Stimulated activated CD8-positive, alpha-beta memory T cell treated with anti-CD3 and anti-CD28 coated beads, Interleukin-4, amount 100 ng/mL, for 48 hours (primary cell): ENCODE results near the gene SOBP.

ENCODE experiments used
- DNase-seq: peaks from one replicate; pipeline ENCODE4 v3.0.0-alpha.2; 2020

Gene SOBP

DNA sequence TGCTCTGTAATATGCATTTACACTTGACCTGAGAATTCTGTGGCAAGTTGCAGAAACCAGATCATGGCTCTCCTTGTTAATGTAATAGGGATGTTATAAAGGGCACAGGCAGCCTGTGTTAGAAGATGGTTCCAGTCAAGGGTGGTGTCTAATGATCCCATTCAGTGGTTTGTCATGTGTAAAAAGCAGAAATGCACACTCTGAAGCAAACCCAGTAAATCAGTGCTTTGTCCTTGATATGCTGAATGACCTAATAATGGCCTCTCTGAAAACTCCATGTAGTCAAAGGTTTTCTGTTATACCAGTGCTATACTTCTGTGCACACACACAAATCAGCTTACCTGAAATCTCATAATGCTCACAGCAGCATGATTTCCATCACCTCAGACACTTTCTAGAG is 66.2 kb downstream of the SOBP start:
- no peak for DNase-seq

GRCh38 chr6:107557698-107558097 is 67.8 kb downstream of the SOBP start:
- DNase-seq = no peak

- DNase-seq = no peak
Measured at GRCh38 chr6:107560657-107561056, 70.7 kb downstream of the SOBP start.

DNA sequence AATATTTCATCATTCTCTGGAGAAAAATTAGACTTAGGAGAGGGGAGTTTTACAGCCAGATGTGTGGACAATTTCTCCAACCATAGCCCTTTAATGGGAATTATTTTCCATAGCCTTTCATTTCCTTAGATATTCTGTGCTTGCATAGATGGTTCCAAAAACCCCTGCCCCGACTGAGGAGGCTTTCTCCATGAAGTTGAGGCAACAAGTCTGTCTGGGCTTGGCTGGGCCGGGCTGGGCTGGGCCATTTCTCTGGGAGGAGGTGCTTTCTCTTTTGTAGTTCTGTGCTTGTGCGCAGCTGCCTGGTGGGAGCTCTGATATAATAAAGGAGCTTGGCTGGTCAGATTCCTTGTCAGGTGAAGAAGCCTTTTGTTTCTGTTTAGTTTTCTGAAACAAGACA is 71.4 kb downstream of the SOBP start:
- DNase-seq = no peak

DNA sequence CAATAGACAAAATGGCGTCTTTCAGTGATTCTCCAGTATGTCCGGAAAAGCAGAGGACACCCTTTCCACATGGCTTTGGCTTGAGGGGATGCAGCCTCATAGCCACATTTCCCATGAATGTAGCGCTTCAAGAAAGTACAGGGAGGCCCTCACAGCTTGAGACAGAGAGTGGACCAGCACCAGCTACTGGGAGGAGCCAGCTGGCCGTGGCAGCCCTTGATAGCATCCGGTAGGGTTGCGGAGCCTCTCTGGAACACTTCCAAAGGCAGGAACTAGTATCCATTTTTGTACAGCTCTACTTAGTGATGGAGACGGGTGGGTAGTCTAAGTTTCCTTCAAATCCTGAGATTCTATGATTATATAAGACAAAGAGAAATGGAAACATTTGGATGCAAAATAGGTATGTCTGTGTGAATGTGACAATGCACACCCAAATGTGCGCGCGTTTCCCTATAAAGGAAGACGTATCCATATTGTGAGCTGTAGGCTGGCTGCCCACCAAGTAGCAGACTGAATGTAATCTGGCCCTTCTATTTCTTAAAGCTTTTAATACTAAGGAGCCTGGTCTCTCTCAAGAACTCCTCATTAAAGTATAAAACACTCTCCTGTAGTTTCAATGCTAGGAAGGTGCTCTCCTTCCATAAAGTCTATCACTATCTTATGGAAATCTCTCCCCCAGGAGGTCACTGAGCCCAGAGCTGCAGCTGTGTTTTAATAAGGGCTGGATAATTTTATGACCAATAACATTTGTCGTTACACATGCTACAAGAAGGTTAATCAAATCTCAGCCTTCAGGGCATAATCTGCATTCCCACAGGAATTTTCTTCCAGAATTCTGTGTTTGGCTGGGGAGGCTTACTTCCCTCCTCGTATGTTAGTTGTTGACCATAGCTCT is 74.0 kb downstream of the SOBP start:
- DNase-seq = no peak

DNA sequence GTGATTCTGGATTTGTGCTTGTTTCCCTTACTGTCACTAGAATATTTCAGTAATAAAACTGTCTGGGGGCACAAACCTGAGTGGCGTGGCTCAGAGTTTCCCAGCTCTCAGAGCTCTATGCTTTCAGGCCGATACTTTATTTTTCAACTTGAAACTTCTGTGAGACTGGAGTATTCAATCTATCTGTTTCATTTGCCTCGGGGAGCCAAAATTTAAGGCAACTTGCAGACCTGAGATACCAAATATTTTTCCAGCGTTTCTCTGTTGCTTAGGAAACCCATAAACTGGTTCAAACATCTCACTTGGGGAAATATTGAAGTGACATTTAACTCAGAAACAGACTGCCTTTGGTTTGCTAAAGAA is 74.7 kb downstream of the SOBP start:
- DNase-seq = no peak

DNA sequence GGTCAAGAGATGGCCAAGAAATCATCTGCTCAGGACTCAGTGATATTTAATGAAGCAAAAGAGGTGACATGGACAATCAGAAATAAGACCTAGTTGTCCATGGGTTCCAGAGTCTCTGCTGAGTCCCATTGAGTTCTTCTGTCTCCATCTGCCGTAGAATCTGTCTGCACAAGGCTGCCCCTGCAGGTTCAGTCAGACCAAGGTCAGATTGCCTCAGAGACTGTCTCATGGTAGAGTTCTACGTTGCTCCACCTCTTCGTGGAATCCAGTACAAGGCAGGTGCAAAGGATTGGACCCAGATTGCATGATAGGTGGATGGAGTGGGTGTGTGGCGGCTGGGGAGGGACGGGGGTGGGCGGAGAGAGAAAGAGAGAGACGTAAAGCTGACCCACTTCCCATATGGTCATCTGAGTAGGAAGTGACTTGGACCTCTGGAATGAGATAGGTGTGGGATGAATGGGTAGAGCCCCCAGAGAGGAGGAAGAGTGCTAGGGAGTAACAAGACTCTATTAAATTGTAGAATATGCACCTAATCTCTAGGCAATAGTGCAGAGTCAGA is 75.3 kb downstream of the SOBP start:
- DNase-seq = no peak

GRCh38 chr6:107567643-107568042 is 77.7 kb downstream of the SOBP start:
- no peak for DNase-seq

DNA sequence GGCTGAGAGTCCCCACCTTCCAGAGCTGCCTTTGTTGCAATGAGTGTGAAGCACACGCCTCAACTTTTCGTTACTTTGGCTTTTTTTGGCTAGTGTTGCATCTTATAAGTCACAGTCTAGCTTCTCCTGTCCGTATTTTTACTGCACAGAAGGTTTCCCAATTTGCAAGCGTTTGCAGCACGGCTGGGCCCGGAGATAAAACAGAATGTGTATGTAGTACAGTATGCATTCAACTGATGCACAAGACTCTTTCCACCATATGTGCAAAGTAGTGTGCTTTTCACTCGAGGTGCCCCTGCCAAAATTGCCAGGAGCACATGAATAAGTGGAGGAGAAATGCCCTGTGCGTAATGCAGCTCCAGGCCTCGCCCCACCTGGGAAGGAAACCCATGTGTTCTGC is 79.6 kb downstream of the SOBP start:
- DNase-seq = no peak

DNA sequence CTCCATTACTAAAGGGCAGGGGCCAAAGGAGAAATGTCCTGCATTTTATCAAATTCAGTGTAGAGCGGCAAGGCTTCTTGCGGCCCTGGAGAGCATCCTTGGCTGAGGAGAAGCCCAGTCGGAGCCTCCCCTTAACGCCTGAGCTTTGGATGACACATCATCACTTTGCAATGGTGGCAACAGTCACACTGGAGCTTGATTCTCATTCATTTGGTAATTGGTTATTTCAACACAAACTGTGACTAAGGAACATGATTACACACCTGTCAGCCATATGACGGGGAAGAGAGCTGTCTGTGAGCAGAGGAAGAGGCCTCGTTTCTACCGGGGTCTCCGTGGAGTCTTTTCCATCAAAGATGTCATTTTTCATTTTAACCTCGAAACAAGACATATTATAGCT is 81.4 kb downstream of the SOBP start:
- no peak for DNase-seq

- DNase-seq = no peak
Measured at GRCh38 chr6:107572886-107573285, 83.0 kb downstream of the SOBP start.

DNA sequence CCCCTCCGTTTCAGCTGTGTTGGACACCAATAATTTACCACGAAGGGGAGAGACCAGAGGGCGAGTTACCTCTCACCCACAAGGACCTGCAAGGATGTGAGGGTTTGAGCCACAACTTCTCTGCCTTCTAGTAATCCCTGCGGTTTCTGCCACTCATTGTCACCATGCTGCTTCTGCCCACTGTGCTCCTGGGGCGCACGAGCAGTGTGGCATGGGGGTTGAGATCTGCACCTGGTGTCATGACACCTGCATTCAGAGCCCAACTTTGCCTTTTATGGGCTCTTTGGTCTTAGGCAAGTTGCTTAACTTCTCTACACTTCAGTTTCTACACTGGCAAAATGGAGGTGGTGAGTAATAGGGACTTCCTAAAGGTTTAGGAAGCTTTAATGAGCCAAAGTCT is 84.9 kb downstream of the SOBP start:
- DNase-seq = no peak

DNA sequence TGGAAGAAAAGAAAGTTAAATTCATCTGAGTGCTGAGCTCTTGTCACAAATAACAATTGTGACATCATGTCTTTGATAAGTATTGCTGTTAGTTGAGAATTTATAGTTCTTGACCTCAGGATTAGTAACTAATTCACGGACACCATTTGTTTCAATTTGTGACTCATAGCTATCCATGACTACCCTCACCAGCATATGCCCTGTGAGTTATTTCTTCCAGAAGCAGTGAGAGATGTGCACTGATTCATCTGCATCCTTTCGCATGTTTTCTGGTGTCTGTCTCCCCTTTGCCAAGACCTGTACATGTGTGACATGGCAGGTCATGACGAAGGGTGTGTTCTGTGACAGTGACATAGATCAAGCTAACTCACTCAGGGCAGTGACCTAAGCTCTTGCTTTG is 86.9 kb downstream of the SOBP start:
- no peak for DNase-seq

DNA sequence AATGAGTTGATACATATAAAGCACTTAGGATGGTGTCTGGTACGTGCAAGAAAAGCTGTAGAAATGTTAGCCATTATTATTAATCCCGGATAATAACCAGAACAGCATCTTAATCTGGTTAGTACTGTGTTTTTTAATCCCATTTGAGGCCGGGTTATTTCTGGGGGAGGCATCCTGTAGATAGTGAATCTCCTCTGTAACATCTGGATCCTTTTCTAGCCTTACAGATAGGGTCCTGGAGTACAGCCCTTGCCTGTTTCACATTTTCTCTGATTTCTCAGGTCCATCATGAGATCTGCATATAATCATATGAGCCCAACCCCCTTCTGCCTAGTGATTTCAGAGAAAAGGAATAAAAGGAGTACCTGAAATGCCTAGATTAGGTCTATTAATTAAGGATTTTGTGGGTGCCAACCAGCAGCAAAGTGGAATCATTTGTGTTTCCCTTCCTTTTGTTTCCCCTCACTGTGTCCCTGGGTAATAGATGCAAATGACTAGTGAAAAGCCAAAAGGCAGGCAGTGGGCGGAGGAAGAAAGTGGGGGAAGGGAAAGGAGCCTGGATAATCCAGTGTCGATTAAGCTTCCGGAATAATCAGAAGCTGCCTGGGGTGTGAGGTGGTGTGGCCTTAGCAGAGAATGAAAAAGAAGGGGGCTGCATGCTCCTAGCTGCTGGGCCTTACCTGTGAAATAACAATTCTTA is 88.9 kb downstream of the SOBP start:
- no peak for DNase-seq

DNA sequence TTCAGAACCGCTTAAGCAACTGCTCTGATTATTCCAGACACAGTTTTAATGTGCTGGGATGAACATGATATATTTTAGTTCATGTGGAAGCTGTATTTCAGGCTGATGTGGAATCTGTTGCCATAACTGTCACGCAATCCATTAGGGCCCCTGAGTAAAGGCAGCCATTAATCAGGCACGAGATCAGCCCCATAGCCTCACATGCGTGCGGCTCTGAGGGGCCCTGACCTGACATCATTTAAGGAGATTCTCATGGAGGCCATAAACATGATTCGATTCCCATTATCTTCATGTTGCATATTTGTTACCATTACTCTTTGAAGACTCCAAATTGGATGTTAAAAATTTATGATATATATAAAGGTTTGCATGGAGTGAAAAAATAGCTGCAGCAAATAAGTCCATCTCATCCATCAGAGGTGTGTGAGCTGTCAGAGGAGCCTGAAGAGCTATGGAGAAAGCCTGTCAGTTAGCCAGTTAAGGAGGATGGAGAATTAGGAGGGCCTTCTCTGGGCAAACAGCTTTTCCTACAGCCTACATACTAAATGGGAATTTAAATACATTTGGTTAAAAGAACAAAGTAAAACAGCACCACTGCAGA is 89.6 kb downstream of the SOBP start:
- no peak for DNase-seq

- DNase-seq = no peak
Measured at GRCh38 chr6:107582086-107582485, 92.2 kb downstream of the SOBP start.

DNA sequence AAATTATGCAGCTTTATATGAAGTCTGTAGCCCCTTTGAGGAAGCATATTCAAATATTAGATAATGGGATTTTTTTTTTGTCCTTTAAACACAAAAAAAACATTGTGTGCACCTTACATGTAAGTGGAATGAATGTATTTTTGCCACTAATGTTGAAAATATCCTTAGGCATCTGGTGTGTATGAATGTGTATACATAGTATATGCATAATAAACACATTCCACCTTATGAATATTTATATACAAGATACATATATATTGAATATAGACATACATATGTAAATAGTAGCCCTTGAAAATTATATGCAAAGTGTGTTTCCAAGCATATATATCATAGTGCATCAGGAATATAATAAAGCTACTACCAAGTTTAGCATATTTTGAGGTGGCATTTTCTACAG is 94.8 kb downstream of the SOBP start:
- DNase-seq = no peak

DNA sequence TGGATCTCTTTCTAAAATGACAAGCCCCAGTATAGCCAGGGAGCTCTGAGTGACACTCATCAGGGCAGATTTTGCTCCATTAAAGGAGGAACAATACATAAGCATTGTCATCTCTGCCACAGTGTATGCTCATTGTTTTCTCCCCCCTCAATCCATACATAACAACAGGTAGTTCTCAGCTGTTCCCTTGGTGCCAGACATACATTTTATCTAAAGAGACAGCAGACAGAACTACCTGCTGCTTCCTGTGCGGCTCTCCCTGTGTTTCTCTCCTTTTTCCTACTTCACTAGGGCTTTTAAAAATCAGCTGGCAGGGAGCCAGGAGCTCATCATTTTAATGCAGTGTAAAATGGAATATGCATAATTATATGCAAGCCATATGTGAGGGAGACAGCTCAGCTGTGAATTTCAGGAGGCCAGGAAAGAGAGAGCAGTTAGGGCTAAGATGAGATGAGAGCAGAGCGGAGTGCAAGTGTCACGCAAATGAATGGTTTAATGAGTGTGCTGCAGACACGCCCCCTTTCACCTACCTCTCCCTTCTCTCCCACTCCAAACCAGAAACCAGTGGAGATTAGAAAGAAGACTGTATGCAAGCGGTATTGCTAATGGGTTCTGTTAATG is 96.0 kb downstream of the SOBP start:
- DNase-seq = no peak

- DNase-seq = no peak
Measured at GRCh38 chr6:107587451-107587850, 97.5 kb downstream of the SOBP start.

- no peak for DNase-seq
Measured at GRCh38 chr6:107589199-107589598, 99.3 kb downstream of the SOBP start.

GRCh38 chr6:107589934-107590333 is 100.0 kb downstream of the SOBP start:
- DNase-seq = no peak

GRCh38 chr6:107590378-107590777 is 100.5 kb downstream of the SOBP start:
- DNase-seq = no peak

DNA sequence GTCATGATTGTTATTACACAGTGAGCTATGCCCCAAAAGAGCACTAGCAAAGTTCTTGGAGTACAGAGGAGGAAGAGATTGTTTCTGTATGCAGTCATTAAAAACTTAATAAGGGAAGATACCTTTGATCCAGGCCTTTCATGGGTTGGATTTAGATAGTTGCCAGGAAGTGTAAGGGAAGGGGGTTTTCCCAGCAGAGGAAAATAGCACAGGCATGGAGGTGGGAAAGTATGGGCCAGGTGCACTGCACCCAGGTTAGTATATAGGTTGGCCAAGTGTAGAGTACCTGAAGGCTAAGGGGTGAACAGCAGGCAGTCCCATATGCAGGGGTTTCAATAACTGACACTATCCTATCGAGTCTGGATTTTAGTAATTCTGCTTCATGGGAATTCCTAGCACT is 101.4 kb downstream of the SOBP start:
- DNase-seq = no peak
